Femur (tissue), 1 donor: ENCODE measurements around the gene MKI67.
"Not testable (repeated sequence)": the region's sequence is repeated elsewhere in the genome, so short reads cannot be mapped to it uniquely, and the experiment has no call there.

Experiments
- DNase-seq: peaks from one replicate; pipeline ENCODE4 v3.0.0-alpha.2; 2017

MKI67 gene

GRCh38 chr10:128102480-128103228, 23.6 kb downstream of the MKI67 start:
- DNase-seq = no peak

GRCh38 chr10:128101901-128102300, 24.3 kb downstream of the MKI67 start:
- no peak for DNase-seq

- no peak for DNase-seq
Observed at GRCh38 chr10:128099901-128100300, 26.3 kb downstream of the MKI67 start.

- DNase-seq = no peak
Observed at GRCh38 chr10:128098631-128099030, 27.6 kb downstream of the MKI67 start.

GRCh38 chr10:128097783-128098182, 28.4 kb downstream of the MKI67 start:
- DNase-seq = no peak

GRCh38 chr10:128096486-128097199, 29.6 kb downstream of the MKI67 start:
- DNase-seq = no peak

GRCh38 chr10:128095753-128096469, 30.3 kb downstream of the MKI67 start:
- no peak for DNase-seq

GRCh38 chr10:128095027-128095752, 31.0 kb downstream of the MKI67 start:
- DNase-seq = no peak

- DNase-seq = not testable (repeated sequence)
Observed at GRCh38 chr10:128094596-128094995, 31.6 kb downstream of the MKI67 start.

- DNase-seq = no peak
Observed at GRCh38 chr10:128092454-128092853, 33.8 kb downstream of the MKI67 start.

- DNase-seq = no peak
Observed at GRCh38 chr10:128091636-128092210, 34.5 kb downstream of the MKI67 start.

- no peak for DNase-seq
Observed at GRCh38 chr10:128087884-128088709, 38.1 kb downstream of the MKI67 start.

GRCh38 chr10:128087146-128087883, 38.9 kb downstream of the MKI67 start:
- DNase-seq = no peak

GRCh38 chr10:128086003-128086863, 40.0 kb downstream of the MKI67 start:
- DNase-seq = no peak

- no peak for DNase-seq
Observed at GRCh38 chr10:128084991-128085390, 41.2 kb downstream of the MKI67 start.

GRCh38 chr10:128084364-128084763, 41.9 kb downstream of the MKI67 start:
- no peak for DNase-seq

GRCh38 chr10:128083191-128083895, 42.9 kb downstream of the MKI67 start:
- DNase-seq = no peak

- no peak for DNase-seq
Observed at GRCh38 chr10:128081720-128082119, 44.5 kb downstream of the MKI67 start.

GRCh38 chr10:128081222-128081621, 45.0 kb downstream of the MKI67 start:
- no peak for DNase-seq
